IMR-90 (cell line): ENCODE measurements around the gene HSBP1L1. TPM values are rescaled to one million over a fixed set of nuclear protein-coding genes. Genes with fewer than 3 reads are reported as not detected.

ENCODE experiments used
- ATAC-seq: fragments of 200-7000 bp; cut with Tn5 transposase; 2 replicates; pipeline ENCODE4 v1.9.1; 2020; ENCODE audit warnings: low read depth, mild to moderate bottlenecking, moderate library complexity
- BruUV-seq: library from RNA; stranded (reverse); fragments of 400-500 nt; replicated peaks from 2 replicates; lab custom pipeline; 2021; lab: Mats Ljungman, UMichigan
- CTCF ChIA-PET: fragments of 300-600 bp; formaldehyde crosslinking; extraction: SDS; loops from one replicate; lab custom pipeline; 2021; ENCODE audit warnings: antibody characterized with exemption; lab: Yijun Ruan, JAX
- POLR2A ChIA-PET: fragments of 300-600 bp; sonication (Branson Sonifier 250); formaldehyde crosslinking; loops from one replicate; lab custom pipeline; 2022; ENCODE audit warnings: antibody characterized with exemption; ENCODE audit not compliant: unreplicated experiment; lab: Charles Lee
- DNase-seq: peaks from one replicate; pipeline ENCODE4 v3.0.0; 2013
- H2AFZ ChIP-seq: replicated peaks from 2 replicates; pipeline ENCODE3; 2013; ENCODE audit warnings: low read length, mild to moderate bottlenecking; ENCODE audit not compliant: poor library complexity
- H2AK5ac ChIP-seq: 2 replicates; pipeline ENCODE4 v1.6.1; 2013; ENCODE audit warnings: low read depth, low read length, inconsistent platforms
- H2AK9ac ChIP-seq: replicated peaks from 2 replicates; pipeline ENCODE3; 2013; ENCODE audit warnings: mild to moderate bottlenecking, low read depth, low read length, moderate library complexity; ENCODE audit not compliant: poor library complexity
- H2BK120ac ChIP-seq: 2 replicates; pipeline ENCODE4 v1.6.1; 2013; ENCODE audit warnings: low read depth, low read length, inconsistent platforms
- H2BK15ac ChIP-seq: 3 replicates; pipeline ENCODE4 v1.6.1; 2013; ENCODE audit warnings: low read depth, low read length, inconsistent platforms
- H2BK20ac ChIP-seq: 2 replicates; pipeline ENCODE4 v1.6.1; 2013; ENCODE audit warnings: low read depth, mild to moderate bottlenecking, inconsistent platforms, low read length, moderate library complexity
- H2BK5ac ChIP-seq: 2 replicates; pipeline ENCODE4 v1.6.1; 2013; ENCODE audit warnings: mild to moderate bottlenecking, low read depth, low read length, inconsistent platforms; ENCODE audit not compliant: poor library complexity, severe bottlenecking
- H3K14ac ChIP-seq: replicated peaks from 2 replicates; pipeline ENCODE4 v1.6.1; 2013; ENCODE audit warnings: low read depth, low read length, inconsistent platforms
- H3K18ac ChIP-seq: 2 replicates; pipeline ENCODE4 v1.6.1; 2013; ENCODE audit warnings: low read depth, low read length, control low read depth
- H3K23ac ChIP-seq: 2 replicates; pipeline ENCODE4 v1.6.1; 2013; ENCODE audit warnings: low read depth, low read length, inconsistent platforms
- H3K27ac ChIP-seq: 2 replicates; pipeline ENCODE4 v1.5.1; 2013; ENCODE audit warnings: mild to moderate bottlenecking, control low read depth, low read length; ENCODE audit not compliant: insufficient read depth
- H3K27me3 ChIP-seq: 2 replicates; pipeline ENCODE4 v1.6.1; 2013; ENCODE audit warnings: low read length; ENCODE audit not compliant: control insufficient read depth, insufficient read depth
- H3K36me3 ChIP-seq: 2 replicates; pipeline ENCODE4 v1.6.1; 2013; ENCODE audit warnings: low read length, mixed read lengths; ENCODE audit not compliant: control insufficient read depth, insufficient read depth
- H3K4ac ChIP-seq: 2 replicates; pipeline ENCODE4 v1.6.1; 2013; ENCODE audit warnings: low read depth, low read length, inconsistent platforms
- H3K4me1 ChIP-seq: 2 replicates; pipeline ENCODE4 v1.6.1; 2013; ENCODE audit warnings: low read length, mixed read lengths; ENCODE audit not compliant: control insufficient read depth, insufficient read depth
- H3K4me2 ChIP-seq: 2 replicates; pipeline ENCODE4 v1.6.1; 2013; ENCODE audit warnings: low read depth, mild to moderate bottlenecking, control low read depth, low read length, moderate library complexity
- H3K4me3 ChIP-seq: 2 replicates; pipeline ENCODE4 v1.5.1; 2013; ENCODE audit warnings: low read depth, mild to moderate bottlenecking, control low read depth, low read length, moderate library complexity; ENCODE audit not compliant: insufficient read depth
- H3K56ac ChIP-seq: 2 replicates; pipeline ENCODE4 v1.6.1; 2013; ENCODE audit warnings: low read length, inconsistent platforms; ENCODE audit not compliant: insufficient read depth; ENCODE audit errors: extremely low read depth
- H3K79me1 ChIP-seq, 2 experiments: 2 replicates each; pipeline ENCODE4 v1.6.1; 2013; ENCODE audit warnings: low read length in 2 of 2, inconsistent platforms in 1 of 2, low read depth in 1 of 2
- H3K9ac ChIP-seq: 2 replicates; pipeline ENCODE4 v1.6.1; 2013; ENCODE audit warnings: low read depth, low read length, control low read depth
- H3K9me1 ChIP-seq: 2 replicates; pipeline ENCODE4 v1.6.1; 2013; ENCODE audit warnings: low read length, inconsistent platforms; ENCODE audit not compliant: insufficient read depth
- H3K9me3 ChIP-seq: 2 replicates; pipeline ENCODE4 v1.6.1; 2013; ENCODE audit warnings: low read length; ENCODE audit not compliant: control insufficient read depth, insufficient read depth
- H4K20me1 ChIP-seq: 2 replicates; pipeline ENCODE4 v1.6.1; 2013; ENCODE audit warnings: low read length, inconsistent platforms; ENCODE audit not compliant: insufficient read depth
- H4K5ac ChIP-seq: 2 replicates; pipeline ENCODE4 v1.6.1; 2013; ENCODE audit warnings: mild to moderate bottlenecking, low read depth, low read length, control low read depth
- H4K8ac ChIP-seq, 2 experiments: 2 replicates each; pipeline ENCODE4 v1.6.1; 2013; ENCODE audit warnings: low read depth in 2 of 2, low read length in 2 of 2, control low read depth in 1 of 2, inconsistent platforms in 1 of 2
- H4K91ac ChIP-seq: 2 replicates; pipeline ENCODE4 v1.6.1; 2013; ENCODE audit warnings: low read depth, low read length, inconsistent platforms; ENCODE audit not compliant: insufficient read depth
- CEBPB ChIP-seq: IDR thresholded peaks from 2 replicates; pipeline ENCODE4 v1.6.1; 2012; ENCODE audit warnings: low read depth, low read length, improper control_type of control experiment
- CHD1 ChIP-seq: IDR thresholded peaks from 2 replicates; pipeline ENCODE4 v1.6.1; 2012; ENCODE audit warnings: low read depth, low read length, improper control_type of control experiment
- CTCF ChIP-seq: conservative IDR thresholded peaks from 2 replicates; pipeline ENCODE4 v1.5.1; 2012; ENCODE audit warnings: mild to moderate bottlenecking, low read depth, low read length, improper control_type of control experiment
- MXI1 ChIP-seq: IDR thresholded peaks from 2 replicates; pipeline ENCODE4 v1.6.1; 2012; ENCODE audit warnings: low read depth, mild to moderate bottlenecking, low read length, moderate library complexity, borderline replicate concordance
- POLR2A ChIP-seq: IDR thresholded peaks from 2 replicates; pipeline ENCODE4 v1.6.1; 2012; ENCODE audit warnings: mild to moderate bottlenecking, low read depth, low read length
- RAD21 ChIP-seq: IDR thresholded peaks from 2 replicates; pipeline ENCODE4 v1.6.1; 2012; ENCODE audit warnings: low read length, improper control_type of control experiment
- WGBS, 2 experiments: methylation state at CpG; one replicate each; pipeline versions ENCODE4 v1.1.5 to v1.1.7; 2013; ENCODE audit warnings: missing lambda C conversion rate in 2 of 2; ENCODE audit not compliant: insufficient read length in 1 of 2; ENCODE audit errors: extremely low coverage in 2 of 2; 5-methylcytosine and 5-hydroxymethylcytosine counted together
- dilution Hi-C: fragments of 300-500 bp; cut with HindIII; formaldehyde crosslinking; loops from one replicate; pipeline ENCODE4 v1.14.3; 2018; ENCODE audit warnings: low sequenced_read_pairs; ENCODE audit not compliant: unreplicated experiment
- in situ Hi-C: fragments of 300-500 bp; cut with MboI; formaldehyde crosslinking; loops from 3 replicates; pipeline ENCODE4 v1.14.3; 2019; ENCODE audit warnings: low sequenced_read_pairs, inconsistent platforms, mixed read lengths
- intact Hi-C: fragments of 100-400 bp; cut with micrococcal nuclease; formaldehyde crosslinking; loops from 2 replicates; pipeline ENCODE4 v1.10.0; 2022
- polyA plus RNA-seq, 3 experiments: library from polyadenylated mRNA; depleted of rRNA; stranded (reverse); fragments of >200 nt; gene quantifications; 2 replicates each; pipeline ENCODE4 v1.2.3, GENCODE V29; 2012; ENCODE audit warnings: low replicate concordance in 1 of 3
- total RNA-seq: library from RNA; depleted of rRNA; stranded (reverse); fragments of >200 nt; gene quantifications from 2 replicates; pipeline ENCODE4 v1.2.3, GENCODE V29; 2012

The HSBP1L1 gene
- total and polyA plus RNA-seq, 2 of the 4 experiments (the other 2 are of a cell fraction): 8.6 to 18.0 TPM

GRCh38 chr18:79947881-79948610 is 16.4 kb upstream of the HSBP1L1 start:
- H3K27ac ChIP-seq: no peak overlapping the region
- no peak for TF ChIP-seq CTCF
- TF ChIP-seq CEBPB: no peak
- TF ChIP-seq MXI1: no peak
- no peak for TF ChIP-seq RAD21
- no peak for TF ChIP-seq POLR2A
- no peak for TF ChIP-seq CHD1
- CTCF ChIA-PET: no interaction called here
- no peak overlapping the region for H3K14ac ChIP-seq
- no peak overlapping the region for H4K8ac ChIP-seq
- H3K27me3 ChIP-seq: no peaks in the 10 kb centered on the region
- BruUV-seq: no TSS peak
- peaks cover 25% of the 10 kb centered on the region for H3K36me3 ChIP-seq
- H4K5ac ChIP-seq: no peak overlapping the region
- H4K91ac ChIP-seq: no peak overlapping the region
- H3K23ac ChIP-seq: no peak overlapping the region
- H2BK120ac ChIP-seq: no peak overlapping the region
- in situ Hi-C loops (no loop called here), dilution Hi-C loops (no loop called here), intact Hi-C loops (no loop called here)
- DNase-seq (no peak), ATAC-seq (no peak)
- peaks cover 21% of the 10 kb centered on the region for H3K9me1 ChIP-seq
- peaks cover 14% of the 10 kb centered on the region for H3K4me1 ChIP-seq
- no peak overlapping the region for H2AK5ac ChIP-seq
- no peak overlapping the region for H3K56ac ChIP-seq
- H3K4me2 ChIP-seq: no peak overlapping the region; the same call in 1 of the 2 replicates
- H3K18ac ChIP-seq: no peak overlapping the region
- POLR2A ChIA-PET: no interaction called here
- no peak overlapping the region for H2AFZ ChIP-seq
- peaks cover 15 to 79% of the 10 kb centered on the region in 2 experiments for H3K79me1 ChIP-seq
- H3K4ac ChIP-seq: no peak overlapping the region
- H2AK9ac ChIP-seq: no peak overlapping the region
- no peak overlapping the region for H2BK5ac ChIP-seq
- no peak overlapping the region for H3K4me3 ChIP-seq
- peaks cover 66% of the 10 kb centered on the region for H4K20me1 ChIP-seq
- H3K9ac ChIP-seq: no peak overlapping the region
- no peaks in the 10 kb centered on the region for H3K9me3 ChIP-seq
- no peak overlapping the region for H2BK15ac ChIP-seq
- H2BK20ac ChIP-seq: no peak overlapping the region
- 93% methylated on average over 3 of the region's 15 CpGs; no CpG with 5 or more reads in 1 of the 2 experiments for WGBS, 2 experiments
